ENCODE results near the gene TBC1D4.

The TBC1D4 gene

DNA sequence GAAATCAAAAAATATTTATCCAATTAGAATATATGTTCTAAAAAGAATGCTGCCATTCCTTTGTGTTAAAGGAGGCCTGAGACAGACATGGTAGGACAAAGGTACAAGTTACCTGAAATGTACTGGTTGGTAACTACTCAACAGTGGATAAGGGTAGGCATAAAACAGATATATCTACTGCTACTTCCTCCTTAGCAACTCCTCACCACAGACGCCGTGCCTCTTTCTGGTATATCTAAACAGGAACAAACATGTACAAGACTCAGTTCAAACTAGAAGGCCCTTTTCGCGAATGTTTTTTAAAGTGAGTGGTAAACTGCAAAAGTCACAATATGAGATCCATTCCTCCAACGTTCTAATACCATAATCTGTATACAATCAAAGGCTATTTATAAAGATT lies 86.9 kb downstream of the TBC1D4 start:
- TF ChIP-seq, protein P1, sequence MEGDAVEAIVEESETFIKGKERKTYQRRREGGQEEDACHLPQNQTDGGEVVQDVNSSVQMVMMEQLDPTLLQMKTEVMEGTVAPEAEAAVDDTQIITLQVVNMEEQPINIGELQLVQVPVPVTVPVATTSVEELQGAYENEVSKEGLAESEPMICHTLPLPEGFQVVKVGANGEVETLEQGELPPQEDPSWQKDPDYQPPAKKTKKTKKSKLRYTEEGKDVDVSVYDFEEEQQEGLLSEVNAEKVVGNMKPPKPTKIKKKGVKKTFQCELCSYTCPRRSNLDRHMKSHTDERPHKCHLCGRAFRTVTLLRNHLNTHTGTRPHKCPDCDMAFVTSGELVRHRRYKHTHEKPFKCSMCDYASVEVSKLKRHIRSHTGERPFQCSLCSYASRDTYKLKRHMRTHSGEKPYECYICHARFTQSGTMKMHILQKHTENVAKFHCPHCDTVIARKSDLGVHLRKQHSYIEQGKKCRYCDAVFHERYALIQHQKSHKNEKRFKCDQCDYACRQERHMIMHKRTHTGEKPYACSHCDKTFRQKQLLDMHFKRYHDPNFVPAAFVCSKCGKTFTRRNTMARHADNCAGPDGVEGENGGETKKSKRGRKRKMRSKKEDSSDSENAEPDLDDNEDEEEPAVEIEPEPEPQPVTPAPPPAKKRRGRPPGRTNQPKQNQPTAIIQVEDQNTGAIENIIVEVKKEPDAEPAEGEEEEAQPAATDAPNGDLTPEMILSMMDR (conservative IDR thresholded peaks at IDR 0.05; ENCODE audit: low read depth, low read length) = no peak
- no peak overlapping the region for H3K4me3 ChIP-seq (ENCODE audit: low read depth, low read length)
- no peak for DNase-seq (ENCODE audit: low read depth)

DNA sequence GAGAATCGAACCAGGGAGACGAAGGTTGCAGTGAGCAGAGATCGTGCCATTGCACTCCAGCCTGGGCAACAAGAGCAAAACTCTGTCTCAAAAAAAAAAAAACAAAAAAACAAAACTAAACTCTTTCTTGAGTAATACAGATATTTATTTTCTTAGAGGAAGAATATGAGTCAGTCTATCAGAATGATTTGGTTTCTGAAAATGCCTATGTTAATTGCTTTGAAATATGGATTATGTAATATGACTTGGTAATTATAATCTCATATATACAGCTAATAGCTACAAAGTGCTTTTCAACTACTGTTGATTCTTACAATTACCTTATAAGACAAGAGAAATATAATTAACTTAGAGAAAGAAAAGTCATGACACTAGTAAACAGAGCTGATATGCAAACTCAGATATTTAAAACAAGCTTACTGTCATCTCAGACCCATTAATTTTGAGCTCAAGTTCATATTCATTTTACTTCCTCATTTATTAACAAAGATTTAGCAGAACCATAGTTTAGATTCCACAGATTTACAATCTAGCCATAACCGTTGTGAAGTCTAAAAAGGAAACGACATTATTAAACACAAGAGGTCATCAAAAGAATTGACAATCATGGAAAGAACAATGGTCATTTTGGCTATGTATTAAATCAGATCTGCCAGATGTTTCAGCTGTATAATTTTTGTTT lies 88.0 kb downstream of the TBC1D4 start:
- TF ChIP-seq, protein P1 (conservative IDR thresholded peaks at IDR 0.05; ENCODE audit: low read depth, low read length) = no peak
- DNase-seq (ENCODE audit: low read depth) = no peak
- no peak overlapping the region for H3K4me3 ChIP-seq (ENCODE audit: low read depth, low read length)

DNA sequence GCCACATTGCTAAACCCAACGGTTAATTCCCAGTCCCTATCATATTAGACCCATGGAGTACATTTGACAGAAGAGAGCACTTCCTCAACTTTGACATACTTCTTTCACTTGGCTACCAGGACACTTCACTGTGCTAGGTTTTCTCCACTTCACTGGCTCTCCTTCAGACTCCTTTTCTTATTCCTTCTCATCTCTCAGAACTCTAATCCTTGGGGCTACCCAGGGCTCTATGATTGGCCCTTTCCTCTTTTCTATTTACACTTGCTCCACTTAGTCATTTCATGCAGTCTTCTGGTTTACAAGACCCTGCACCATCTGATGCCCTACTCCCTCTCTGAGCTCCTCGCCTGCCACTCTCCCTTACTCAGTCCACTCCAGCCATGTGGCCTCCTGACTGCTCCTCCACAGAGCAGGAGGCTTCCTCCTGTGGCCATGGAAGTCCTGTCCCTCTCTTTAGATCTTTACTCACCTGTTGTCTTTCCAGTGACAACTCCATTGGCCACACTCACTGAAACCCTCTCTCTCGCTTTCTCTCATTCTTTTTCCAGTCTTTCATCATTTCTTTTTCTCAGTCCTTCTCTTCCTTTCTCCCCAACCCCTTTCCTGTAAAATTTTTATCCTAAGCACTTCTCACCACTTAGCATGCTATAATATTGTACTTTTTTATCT lies 90.4 kb downstream of the TBC1D4 start:
- TF ChIP-seq, protein P1 (conservative IDR thresholded peaks at IDR 0.05; ENCODE audit: low read depth, low read length) = no peak
- H3K4me3 ChIP-seq (ENCODE audit: low read depth, low read length) = no peak overlapping the region
- DNase-seq (ENCODE audit: low read depth) = no peak

- no peak overlapping the region for H3K4me3 ChIP-seq (ENCODE audit: low read depth, low read length)
- TF ChIP-seq, protein P1 (conservative IDR thresholded peaks at IDR 0.05; ENCODE audit: low read depth, low read length) = no peak
- DNase-seq (ENCODE audit: low read depth) = no peak
These were observed 91.7 kb downstream of the TBC1D4 start for GRCh38 chr13:75390229-75390628.

GRCh38 chr13:75385708-75386083 lies 96.3 kb downstream of the TBC1D4 start:
- TF ChIP-seq, protein P1 (conservative IDR thresholded peaks at IDR 0.05; ENCODE audit: low read depth, low read length) = no peak
- no peak overlapping the region for H3K4me3 ChIP-seq (ENCODE audit: low read depth, low read length)
- no peak for DNase-seq (ENCODE audit: low read depth)

DNA sequence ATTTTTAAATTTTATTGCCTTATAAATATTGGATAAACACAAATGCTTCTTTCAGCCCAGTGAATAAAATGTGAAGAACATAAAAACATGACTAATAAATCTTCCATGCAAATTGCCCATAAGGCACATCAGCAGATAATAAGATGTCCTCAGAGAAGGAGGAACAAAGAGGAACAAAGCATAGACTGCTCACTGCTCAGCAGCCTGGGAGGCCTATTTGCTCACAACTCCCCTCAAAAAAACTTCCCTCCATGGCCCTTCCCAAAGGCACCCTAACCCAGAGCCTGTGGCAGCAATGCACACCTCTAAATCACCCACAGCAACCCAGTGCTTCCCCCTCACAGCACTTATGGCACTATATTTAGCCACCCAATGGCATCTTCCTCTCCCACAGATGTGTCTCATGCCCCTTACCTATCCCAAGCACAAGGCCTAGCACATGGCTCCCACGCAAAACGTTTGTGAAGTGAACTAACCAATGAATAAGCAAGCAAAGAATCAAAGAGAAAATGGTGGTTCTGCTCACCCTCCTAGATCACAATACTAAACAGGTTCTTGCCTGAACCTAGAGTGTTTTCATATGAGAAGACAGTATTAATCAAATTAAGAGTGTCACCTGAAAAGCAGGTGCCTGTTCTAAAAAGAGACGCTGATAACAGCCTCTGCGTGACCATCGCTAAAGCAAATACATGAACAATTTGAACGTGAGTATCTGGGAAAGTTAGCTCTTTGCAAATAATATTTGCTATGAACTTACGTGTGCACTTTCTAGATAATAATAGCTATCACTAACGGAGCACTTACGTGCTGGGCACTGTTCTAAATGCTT lies 96.9 kb downstream of the TBC1D4 start:
- TF ChIP-seq, protein P1 (conservative IDR thresholded peaks at IDR 0.05; ENCODE audit: low read depth, low read length) = no peak
- no peak overlapping the region for H3K4me3 ChIP-seq (ENCODE audit: low read depth, low read length)
- DNase-seq (ENCODE audit: low read depth) = no peak
